Stimulated activated CD8-positive, alpha-beta memory T cell treated with anti-CD3 and anti-CD28 coated beads, Interleukin-15, amount 100 ng/mL, for 24 hours (primary cell): ENCODE data around the gene SCRN2.
A peak's percentile ranks its signal among the peaks of the same experiment; 100 is the strongest.

Experiments
- DNase-seq: peaks from one replicate; pipeline ENCODE4 v3.0.0-alpha.2; 2020; ENCODE audit warnings: low read depth

Gene SCRN2

DNA sequence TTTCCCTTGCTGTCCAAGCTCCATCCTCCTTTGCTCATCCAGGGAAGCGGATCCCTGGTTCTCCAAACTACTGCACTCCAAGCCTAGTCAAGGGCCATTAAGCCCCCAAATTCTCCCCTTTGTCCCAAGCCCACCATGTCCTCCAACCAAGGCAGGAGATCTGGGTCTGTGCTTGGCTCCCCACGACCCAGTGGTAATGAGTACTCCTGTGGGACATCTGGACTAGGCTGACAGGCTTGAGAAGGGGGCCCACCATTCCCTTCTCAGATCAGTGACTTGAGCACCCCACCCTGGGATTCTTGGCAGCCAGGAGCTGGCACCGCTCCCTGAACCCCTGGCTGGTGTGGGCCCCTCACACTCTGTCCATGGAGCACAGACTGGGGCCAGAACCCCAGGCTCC is 36.6 kb downstream of the SCRN2 start:
- DNase-seq: no peak

DNA sequence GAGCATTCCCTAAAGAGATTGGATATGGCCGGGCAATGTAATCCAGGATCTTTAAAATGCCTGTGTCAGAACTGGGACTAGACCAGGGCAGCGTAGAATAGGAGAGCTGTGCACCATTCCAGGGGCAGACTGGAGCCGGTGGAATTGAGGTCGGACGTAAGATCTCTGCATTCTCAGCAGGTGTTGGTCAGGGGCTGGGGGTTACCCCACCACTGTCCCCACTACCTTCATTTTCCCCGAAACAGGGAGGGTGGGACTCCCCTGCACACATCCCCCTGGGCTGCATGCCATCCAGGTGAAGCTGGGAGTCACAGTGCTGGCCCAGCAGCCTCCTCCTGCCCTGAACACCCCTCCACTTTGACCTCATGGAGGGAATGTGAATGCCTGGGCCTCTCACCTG is 37.3 kb downstream of the SCRN2 start:
- no peak for DNase-seq

DNA sequence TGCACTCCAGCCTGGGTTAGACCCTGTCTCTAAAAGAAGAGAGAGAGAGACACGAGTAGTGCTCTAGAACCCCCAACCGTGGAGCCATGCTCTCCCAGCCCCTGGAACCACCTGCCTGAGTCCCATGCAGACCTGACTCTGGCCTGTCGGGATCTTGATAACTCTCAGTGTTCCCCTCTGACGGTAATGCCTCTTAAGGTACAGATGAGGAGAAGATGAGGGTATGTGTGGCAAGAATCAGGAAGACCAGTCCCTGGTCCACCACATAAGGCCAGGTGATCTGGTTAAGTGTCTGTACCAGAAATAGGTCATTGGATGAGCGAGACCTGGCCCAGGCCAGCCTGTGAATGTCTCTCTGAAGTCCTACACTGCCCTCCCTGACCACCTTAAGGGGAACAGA is 37.9 kb downstream of the SCRN2 start:
- DNase-seq: no peak

DNA sequence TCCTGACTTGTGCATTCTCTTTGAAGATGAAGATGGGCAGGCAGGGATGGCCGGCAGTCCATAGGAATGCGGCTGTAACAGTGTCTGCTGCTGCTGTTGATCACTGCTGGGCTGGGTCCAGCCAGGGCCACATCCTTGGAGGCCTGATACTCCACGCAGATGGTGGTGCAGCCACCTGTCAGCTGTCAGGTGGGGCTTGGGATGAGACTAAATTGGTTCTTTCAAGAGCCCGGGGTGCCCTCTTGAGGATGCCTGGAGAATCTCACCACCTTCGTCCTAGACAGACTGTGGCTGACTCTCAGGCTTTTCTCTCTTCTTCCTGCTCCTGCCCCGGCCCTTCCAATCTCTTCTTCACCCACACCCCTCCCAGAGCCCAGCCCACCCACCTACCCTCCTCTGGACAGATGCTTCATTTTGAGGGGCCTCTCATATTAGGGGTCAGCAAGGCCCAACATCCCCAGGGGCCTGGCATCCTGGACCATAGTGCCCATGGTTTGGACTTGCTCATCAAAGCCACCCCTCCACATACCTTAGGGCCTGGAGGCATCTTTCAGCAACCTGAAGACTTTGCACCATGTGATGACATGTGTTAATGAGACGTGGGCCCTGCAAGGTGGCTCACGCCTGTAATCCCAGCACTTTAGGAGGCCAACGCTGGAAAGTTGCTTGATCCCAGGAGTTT is 38.6 kb downstream of the SCRN2 start:
- no peak for DNase-seq

DNA sequence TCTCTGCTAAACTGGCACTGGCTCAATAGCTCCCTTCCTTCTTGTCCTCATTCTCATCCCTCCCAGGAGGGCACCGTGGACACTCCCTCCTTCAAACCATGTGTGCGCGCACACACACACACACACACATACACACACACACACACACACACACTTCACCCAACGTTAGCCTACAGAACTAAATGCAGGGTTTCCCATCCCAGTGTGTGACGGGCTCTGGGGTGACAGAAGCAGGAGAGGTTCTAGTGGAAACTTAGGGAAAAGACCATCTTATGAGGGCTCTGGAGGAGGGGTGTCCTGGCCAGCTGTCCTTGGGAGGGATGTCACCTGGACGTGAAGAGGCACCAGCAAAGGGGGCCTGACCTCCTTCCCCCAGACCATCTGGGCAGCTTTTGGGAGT is 39.2 kb downstream of the SCRN2 start:
- no peak for DNase-seq

DNA sequence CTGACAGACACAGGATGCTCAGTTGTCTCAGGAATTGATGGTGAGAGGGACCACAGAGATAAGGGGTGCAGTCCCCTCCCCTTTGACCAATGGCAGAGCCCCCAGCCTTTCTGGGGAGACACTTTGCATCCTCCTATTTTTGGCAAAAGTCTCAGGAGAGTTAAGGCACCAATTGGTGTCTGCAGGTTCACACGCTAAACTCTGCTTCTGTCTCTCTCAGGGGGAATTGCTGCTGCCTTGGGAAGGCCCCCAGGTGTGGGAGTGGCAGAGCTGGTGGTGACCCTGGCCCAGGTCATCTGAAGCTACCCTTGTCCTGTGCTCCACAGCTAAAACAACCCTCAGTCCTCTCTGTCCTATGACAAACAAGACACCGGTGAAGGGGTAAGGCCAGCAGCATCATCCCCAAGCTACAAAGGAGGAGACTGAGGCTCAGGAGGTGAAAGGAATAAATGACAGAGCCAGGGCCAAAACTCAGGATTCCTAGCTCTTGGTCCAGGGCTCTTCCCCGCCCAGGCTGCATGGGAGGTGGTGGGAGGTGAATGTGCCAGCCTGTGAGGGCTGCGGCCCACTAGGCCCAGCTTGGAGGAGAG is 39.8 kb downstream of the SCRN2 start:
- no peak for DNase-seq

DNA sequence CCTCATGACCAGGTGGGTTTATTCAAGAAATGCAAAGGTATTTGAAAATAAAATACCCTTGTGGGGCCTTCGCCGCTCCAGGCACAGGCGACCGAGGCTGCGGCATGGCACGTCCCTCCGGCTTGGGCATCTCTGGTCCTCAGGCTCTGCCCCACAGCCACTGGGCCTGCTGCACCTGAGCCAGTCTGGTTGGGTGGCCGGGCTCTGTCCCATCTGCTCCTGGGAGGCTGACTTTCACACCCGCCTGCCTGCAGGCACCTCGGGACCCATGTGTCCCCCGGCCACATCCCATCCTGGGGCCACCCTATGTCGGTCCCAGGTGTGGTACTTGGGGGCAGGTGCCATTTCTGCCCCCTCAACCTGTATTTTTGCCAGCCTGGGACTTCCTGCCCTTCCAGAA is 40.4 kb downstream of the SCRN2 start:
- DNase-seq: no peak

DNA sequence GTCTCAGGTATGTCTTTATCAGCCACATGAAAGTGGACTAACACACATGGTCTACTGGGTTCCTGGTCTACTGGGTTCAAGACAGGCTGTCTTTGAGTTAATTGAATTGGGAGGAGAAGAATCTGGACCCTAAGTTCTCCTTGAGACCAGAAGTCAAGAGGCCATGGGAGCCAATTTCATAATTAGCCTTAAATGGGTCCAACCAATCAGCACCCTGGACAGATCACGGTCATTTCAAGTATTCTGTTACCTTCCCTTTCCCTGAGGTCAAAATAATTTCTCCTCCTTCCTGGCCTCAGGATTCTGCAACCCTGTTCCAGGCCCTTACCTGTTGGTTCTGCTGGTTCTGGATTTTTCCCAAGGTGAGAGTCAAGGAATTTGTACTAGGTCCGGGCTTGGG is 43.3 kb downstream of the SCRN2 start:
- DNase-seq: no peak

DNA sequence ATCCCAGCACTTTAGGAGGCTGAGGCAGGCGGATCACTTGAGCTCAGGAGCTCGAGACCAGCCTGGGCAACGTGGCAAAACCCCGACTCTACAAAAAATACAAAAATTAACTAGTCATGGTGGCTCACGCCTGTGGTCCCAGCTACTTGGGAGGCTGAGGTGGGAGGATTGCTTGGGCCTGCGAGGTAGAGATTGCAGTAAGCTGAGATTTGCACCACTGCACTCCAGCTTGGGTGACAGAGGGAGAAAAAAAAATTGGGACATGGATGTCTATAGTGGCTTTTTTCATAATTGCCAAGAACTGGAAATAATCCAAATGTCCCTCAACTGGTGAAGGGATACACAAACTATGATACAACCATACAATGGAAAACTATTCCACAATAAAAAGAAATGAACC is 48.1 kb downstream of the SCRN2 start:
- no peak for DNase-seq

DNA sequence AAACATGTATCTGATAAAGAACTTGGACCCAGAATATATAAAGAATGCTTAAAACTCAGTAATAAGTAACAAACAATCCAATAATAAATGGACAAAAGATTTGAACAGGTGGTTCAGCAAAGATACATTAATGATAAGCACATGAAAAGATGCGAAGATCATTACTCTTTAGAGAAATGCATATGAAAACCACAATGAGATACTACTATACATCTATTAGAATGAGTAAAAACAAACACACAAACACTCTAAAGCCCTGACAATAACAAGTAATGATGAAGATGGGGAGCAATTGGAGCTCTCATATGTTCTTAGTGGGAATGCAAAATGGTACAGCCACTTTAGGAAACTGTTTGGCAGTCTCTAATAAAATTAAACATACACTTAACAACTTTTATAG is 48.6 kb downstream of the SCRN2 start:
- no peak for DNase-seq

DNA sequence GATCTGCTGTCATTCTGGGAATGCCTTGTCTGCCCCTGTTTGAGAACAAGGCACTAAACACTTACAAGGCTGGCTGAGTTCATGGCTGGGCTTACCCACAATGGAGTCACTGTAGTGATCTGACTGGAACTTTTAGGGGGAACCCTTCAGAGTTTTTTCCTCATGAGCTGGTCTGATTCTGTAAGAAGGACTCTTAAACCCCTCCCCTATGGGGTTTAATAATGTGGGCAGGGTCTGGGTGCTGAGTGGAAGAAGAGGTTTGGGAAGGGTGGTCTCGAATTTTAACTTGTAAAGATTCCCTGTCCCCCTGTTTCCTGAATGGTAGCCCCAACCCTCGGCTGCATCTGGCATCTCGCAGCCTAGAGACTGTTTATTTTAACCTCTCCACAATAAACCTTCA is 50.0 kb downstream of the SCRN2 start:
- DNase-seq: no peak

DNA sequence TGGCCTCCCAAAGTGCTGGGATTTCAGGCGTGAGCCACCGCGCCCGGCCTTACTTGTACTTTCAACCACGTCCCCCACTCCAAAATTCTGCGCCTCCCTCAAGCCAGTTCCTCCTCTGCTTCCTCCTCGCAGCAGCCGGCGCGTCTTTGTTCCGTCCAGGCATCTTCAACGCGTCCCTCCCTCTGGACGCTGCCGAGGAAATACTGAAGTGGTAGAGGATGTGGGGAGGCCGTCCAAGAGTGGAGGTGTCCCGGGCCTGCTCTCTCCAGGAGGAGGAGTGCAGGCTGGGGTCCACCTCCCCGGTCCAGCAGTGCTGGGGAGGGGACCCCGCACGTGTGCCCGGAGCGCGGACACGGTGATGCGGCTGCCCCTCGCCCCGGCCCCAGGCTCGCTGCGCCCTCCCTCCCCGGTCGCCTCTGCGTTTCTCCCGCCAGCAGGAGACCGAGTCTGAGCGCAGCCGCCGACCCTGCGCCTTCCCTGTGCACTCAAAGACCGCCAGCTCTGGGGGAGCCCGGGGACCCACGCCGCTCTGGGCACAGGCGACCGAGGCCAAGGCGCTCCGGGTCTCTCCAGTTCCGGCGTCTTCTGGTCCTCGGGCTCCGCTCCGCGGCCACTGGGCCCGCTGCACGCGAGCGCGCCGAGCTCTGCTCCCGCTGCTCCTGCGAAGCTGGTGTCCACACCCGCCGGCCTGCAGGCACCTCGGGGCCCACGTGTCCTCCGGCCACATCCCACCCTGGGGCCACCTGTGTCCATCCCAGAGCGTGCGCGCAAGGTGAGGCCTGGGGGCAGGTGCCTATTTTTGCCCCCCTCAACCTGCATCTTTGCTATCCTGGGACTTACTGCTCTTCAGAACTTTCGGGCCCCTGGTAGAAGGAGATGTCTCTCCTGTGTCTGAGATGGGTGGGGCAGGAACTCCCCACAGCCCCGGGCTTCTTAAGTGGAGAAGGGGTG is 51.2 kb downstream of the SCRN2 start:
- DNase-seq: peak; percentile 28
